GM18526 (cell line): ENCODE results near the gene NCKIPSD.

Source experiments
- POLR2A ChIP-seq: IDR thresholded peaks from 3 replicates; pipeline ENCODE4 v1.6.1; 2011; ENCODE audit not compliant: insufficient read length; ENCODE audit errors: extremely low read depth

Gene NCKIPSD

GRCh38 chr3:48681974-48682610 lies 3.6 kb downstream of the NCKIPSD start:
- no peak for TF ChIP-seq POLR2A

- no peak for TF ChIP-seq POLR2A
Observed at GRCh38 chr3:48681541-48681880, 4.2 kb downstream of the NCKIPSD start.

DNA sequence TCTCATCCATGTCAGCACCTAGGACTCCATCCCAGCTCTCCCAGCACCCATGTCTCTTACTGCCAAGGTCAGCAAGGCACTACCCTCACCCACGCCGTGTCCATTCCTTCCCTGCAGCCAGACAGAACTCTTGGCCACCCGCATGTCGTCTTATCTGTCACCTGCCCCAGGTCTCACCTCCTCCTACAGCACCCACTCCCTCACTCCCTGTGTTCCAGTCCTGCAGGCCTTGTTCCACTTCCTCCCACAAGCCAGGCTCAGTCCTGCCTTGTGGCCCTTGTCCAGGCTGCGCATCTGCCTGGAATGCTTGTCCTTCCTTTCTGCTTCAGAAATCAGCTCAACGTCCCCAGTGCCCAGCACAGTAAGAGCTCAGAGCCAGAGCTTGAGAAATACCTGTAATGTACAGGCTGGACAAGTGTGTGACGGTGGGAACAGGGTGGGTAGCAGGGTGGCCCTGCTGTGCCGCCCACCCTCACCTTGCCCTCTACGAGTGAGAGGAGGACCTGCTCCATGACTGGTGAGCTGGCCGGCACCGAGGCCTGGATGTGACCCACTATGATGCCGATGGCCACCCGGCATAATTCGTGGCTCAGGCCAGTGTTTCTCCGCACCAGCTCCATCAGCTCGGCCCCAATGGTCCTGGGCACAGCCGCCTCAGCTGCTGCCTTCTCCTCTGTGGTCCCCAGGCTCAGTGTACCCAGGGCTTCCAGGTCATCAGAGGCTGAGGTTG lies 4.7 kb downstream of the NCKIPSD start:
- no peak for TF ChIP-seq POLR2A

GRCh38 chr3:48679411-48680391 lies 6.0 kb downstream of the NCKIPSD start:
- no peak for TF ChIP-seq POLR2A

GRCh38 chr3:48678566-48679380 lies 6.9 kb downstream of the NCKIPSD start:
- no peak for TF ChIP-seq POLR2A

DNA sequence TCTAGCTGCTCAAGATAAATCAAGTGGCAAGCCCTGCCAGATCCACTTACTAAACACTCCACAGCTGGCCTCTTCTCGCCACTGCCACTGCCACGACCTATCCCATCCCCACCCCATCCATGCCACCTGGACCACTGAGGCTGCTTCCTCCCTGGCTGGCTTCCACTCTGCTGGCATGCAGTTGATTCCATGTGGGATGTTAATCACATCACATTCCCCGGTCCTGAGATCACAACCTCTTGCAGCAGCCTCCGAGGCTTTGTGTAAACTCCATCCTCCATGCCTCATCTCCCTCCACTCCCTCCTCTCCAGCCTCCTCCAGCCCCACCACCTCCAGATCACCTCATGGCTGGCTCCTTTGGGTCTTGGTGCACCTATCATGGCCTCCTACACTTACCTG lies 7.7 kb downstream of the NCKIPSD start:
- TF ChIP-seq POLR2A: no peak

GRCh38 chr3:48674505-48674904 lies 11.2 kb downstream of the NCKIPSD start:
- TF ChIP-seq POLR2A: no peak

GRCh38 chr3:48672522-48672921 lies 13.2 kb downstream of the NCKIPSD start:
- no peak for TF ChIP-seq POLR2A

GRCh38 chr3:48664929-48665328 lies 20.8 kb downstream of the NCKIPSD start:
- TF ChIP-seq POLR2A: no peak

GRCh38 chr3:48664313-48664644 lies 21.4 kb downstream of the NCKIPSD start:
- no peak for TF ChIP-seq POLR2A

GRCh38 chr3:48663489-48664312 lies 22.0 kb downstream of the NCKIPSD start:
- TF ChIP-seq POLR2A: peak; percentile 61

- TF ChIP-seq POLR2A: no peak
Observed at GRCh38 chr3:48662753-48663488, 22.8 kb downstream of the NCKIPSD start, which contains the start of gene CELSR3. Gene CELSR3 (minus strand): TSS chr3:48662886. CDS start chr3:48662634, 252 bp downstream.

GRCh38 chr3:48662145-48662752 lies 23.5 kb downstream of the NCKIPSD start:
- TF ChIP-seq POLR2A: no peak

GRCh38 chr3:48661501-48662144 lies 24.1 kb downstream of the NCKIPSD start:
- TF ChIP-seq POLR2A: no peak
